ENCODE data around the gene MMP14. TPM values are rescaled to one million over a fixed set of nuclear protein-coding genes. Genes with fewer than 3 reads are reported as not detected.
A peak's percentile ranks its signal among the peaks of the same experiment; 100 is the strongest.

Gene MMP14
- total and polyA plus RNA-seq, 2 of the 13 experiments (the other 11 are each of a cell fraction or from before 2014, with no cell fraction given): 5.2 to 9.8 TPM

DNA sequence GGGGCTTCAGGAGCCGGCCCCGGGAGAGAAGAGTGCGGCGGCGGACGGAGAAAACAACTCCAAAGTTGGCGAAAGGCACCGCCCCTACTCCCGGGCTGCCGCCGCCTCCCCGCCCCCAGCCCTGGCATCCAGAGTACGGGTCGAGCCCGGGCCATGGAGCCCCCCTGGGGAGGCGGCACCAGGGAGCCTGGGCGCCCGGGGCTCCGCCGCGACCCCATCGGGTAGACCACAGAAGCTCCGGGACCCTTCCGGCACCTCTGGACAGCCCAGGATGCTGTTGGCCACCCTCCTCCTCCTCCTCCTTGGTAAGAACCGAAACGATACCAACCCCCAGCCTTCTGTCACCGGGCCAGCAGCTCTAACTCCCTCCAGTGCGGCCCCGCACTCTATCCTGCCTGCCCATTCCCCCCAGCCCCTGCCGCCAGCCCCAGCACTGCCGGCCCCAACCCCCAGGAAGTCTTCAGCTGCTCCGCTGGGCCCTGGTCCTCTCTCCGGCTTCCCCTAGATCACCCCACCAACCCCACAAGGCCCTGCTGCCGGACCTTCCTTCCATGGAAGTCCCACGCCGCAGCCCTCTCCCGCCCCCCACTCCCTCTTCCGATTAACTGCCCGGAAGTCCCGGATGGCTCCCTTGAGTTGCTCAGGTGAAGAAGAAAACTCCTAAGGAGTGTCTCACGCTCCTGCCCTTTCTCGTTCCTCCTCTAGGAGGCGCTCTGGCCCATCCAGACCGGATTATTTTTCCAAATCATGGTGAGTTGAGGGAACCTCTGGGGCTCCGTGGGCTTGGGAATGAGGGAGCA, 35.8 kb downstream of the MMP14 start (continued):
- TF ChIP-seq, protein P1, sequence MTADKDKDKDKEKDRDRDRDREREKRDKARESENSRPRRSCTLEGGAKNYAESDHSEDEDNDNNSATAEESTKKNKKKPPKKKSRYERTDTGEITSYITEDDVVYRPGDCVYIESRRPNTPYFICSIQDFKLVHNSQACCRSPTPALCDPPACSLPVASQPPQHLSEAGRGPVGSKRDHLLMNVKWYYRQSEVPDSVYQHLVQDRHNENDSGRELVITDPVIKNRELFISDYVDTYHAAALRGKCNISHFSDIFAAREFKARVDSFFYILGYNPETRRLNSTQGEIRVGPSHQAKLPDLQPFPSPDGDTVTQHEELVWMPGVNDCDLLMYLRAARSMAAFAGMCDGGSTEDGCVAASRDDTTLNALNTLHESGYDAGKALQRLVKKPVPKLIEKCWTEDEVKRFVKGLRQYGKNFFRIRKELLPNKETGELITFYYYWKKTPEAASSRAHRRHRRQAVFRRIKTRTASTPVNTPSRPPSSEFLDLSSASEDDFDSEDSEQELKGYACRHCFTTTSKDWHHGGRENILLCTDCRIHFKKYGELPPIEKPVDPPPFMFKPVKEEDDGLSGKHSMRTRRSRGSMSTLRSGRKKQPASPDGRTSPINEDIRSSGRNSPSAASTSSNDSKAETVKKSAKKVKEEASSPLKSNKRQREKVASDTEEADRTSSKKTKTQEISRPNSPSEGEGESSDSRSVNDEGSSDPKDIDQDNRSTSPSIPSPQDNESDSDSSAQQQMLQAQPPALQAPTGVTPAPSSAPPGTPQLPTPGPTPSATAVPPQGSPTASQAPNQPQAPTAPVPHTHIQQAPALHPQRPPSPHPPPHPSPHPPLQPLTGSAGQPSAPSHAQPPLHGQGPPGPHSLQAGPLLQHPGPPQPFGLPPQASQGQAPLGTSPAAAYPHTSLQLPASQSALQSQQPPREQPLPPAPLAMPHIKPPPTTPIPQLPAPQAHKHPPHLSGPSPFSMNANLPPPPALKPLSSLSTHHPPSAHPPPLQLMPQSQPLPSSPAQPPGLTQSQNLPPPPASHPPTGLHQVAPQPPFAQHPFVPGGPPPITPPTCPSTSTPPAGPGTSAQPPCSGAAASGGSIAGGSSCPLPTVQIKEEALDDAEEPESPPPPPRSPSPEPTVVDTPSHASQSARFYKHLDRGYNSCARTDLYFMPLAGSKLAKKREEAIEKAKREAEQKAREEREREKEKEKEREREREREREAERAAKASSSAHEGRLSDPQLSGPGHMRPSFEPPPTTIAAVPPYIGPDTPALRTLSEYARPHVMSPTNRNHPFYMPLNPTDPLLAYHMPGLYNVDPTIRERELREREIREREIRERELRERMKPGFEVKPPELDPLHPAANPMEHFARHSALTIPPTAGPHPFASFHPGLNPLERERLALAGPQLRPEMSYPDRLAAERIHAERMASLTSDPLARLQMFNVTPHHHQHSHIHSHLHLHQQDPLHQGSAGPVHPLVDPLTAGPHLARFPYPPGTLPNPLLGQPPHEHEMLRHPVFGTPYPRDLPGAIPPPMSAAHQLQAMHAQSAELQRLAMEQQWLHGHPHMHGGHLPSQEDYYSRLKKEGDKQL (CRISPR knock-in tag; IDR thresholded peaks at IDR 0.05; ENCODE audit: low read depth): no peak
- TF ChIP-seq, protein P2, sequence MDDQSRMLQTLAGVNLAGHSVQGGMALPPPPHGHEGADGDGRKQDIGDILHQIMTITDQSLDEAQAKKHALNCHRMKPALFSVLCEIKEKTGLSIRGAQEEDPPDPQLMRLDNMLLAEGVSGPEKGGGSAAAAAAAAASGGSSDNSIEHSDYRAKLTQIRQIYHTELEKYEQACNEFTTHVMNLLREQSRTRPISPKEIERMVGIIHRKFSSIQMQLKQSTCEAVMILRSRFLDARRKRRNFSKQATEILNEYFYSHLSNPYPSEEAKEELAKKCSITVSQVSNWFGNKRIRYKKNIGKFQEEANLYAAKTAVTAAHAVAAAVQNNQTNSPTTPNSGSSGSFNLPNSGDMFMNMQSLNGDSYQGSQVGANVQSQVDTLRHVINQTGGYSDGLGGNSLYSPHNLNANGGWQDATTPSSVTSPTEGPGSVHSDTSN (CRISPR knock-in tag; IDR thresholded peaks at IDR 0.05; ENCODE audit: borderline replicate concordance): no peak
- no peak for TF ChIP-seq JDP2 (CRISPR knock-in tag; IDR thresholded peaks at IDR 0.05; ENCODE audit: borderline replicate concordance)
- no peak; the same call in 1 of the 2 replicates for TF ChIP-seq FOXC1 (CRISPR knock-in tag; IDR thresholded peaks at IDR 0.05; ENCODE audit: borderline replicate concordance)
- TF ChIP-seq ZNF101 (CRISPR knock-in tag; IDR thresholded peaks at IDR 0.05; ENCODE audit: borderline replicate concordance, low read depth): 0 out of 2 replicates have a peak, but pooled peaks have one; percentile 34
- TF ChIP-seq RFXANK (CRISPR knock-in tag; IDR thresholded peaks at IDR 0.05): no peak
- no peak; the same call in 1 of the 2 replicates for TF ChIP-seq RXRA (CRISPR knock-in tag; IDR thresholded peaks at IDR 0.05)
- TF ChIP-seq, protein P3, sequence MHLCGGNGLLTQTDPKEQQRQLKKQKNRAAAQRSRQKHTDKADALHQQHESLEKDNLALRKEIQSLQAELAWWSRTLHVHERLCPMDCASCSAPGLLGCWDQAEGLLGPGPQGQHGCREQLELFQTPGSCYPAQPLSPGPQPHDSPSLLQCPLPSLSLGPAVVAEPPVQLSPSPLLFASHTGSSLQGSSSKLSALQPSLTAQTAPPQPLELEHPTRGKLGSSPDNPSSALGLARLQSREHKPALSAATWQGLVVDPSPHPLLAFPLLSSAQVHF (CRISPR knock-in tag; IDR thresholded peaks at IDR 0.05): 0 out of 2 replicates have a peak, but pooled peaks have one; percentile 3
- TF ChIP-seq SRF (IDR thresholded peaks at IDR 0.05; ENCODE audit: low read depth, low read length): peak; percentile 63; the same call in 1 of the 2 replicates
- no peak; the same call in none of the 2 replicates for TF ChIP-seq MXD4 (CRISPR knock-in tag; IDR thresholded peaks at IDR 0.05)
- peak; percentile 83 for TF ChIP-seq ELF1 (CRISPR knock-in tag; IDR thresholded peaks at IDR 0.05)
- no peak for TF ChIP-seq ZNF616 (CRISPR knock-in tag; IDR thresholded peaks at IDR 0.05; ENCODE audit: low read depth)
- TF ChIP-seq ZKSCAN1 (IDR thresholded peaks at IDR 0.05; ENCODE audit: low read length): no peak
- TF ChIP-seq, protein P4, sequence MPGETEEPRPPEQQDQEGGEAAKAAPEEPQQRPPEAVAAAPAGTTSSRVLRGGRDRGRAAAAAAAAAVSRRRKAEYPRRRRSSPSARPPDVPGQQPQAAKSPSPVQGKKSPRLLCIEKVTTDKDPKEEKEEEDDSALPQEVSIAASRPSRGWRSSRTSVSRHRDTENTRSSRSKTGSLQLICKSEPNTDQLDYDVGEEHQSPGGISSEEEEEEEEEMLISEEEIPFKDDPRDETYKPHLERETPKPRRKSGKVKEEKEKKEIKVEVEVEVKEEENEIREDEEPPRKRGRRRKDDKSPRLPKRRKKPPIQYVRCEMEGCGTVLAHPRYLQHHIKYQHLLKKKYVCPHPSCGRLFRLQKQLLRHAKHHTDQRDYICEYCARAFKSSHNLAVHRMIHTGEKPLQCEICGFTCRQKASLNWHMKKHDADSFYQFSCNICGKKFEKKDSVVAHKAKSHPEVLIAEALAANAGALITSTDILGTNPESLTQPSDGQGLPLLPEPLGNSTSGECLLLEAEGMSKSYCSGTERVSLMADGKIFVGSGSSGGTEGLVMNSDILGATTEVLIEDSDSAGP (CRISPR knock-in tag; IDR thresholded peaks at IDR 0.05; ENCODE audit: borderline replicate concordance): peak; percentile 90; the same call in 1 of the 2 replicates
- TF ChIP-seq TGIF2 (CRISPR knock-in tag; IDR thresholded peaks at IDR 0.05): no peak
- no peak for TF ChIP-seq MATR3 (CRISPR knock-in tag; IDR thresholded peaks at IDR 0.05)
- TF ChIP-seq ZFX (CRISPR knock-in tag; IDR thresholded peaks at IDR 0.05; ENCODE audit: low read depth): no peak; the same call in none of the 2 replicates
- TF ChIP-seq, protein P5, sequence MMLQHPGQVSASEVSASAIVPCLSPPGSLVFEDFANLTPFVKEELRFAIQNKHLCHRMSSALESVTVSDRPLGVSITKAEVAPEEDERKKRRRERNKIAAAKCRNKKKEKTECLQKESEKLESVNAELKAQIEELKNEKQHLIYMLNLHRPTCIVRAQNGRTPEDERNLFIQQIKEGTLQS (CRISPR knock-in tag; IDR thresholded peaks at IDR 0.05): 0 out of 2 replicates have a peak, but pooled peaks have one; percentile 32
- peak; percentile 72; the same call in 1 of the 2 replicates for TF ChIP-seq ZBTB8A (CRISPR knock-in tag; IDR thresholded peaks at IDR 0.05; ENCODE audit: borderline replicate concordance, low read depth)
